Cerebellar nuclear complex (tissue), 1 donor: ENCODE results near the gene MAGEE1.

Experiments
- DNase-seq, 2 experiments: peaks; one replicate each; lab custom pipeline; 2025; lab: John Stamatoyannopoulos, UW

MAGEE1 gene, protein sequence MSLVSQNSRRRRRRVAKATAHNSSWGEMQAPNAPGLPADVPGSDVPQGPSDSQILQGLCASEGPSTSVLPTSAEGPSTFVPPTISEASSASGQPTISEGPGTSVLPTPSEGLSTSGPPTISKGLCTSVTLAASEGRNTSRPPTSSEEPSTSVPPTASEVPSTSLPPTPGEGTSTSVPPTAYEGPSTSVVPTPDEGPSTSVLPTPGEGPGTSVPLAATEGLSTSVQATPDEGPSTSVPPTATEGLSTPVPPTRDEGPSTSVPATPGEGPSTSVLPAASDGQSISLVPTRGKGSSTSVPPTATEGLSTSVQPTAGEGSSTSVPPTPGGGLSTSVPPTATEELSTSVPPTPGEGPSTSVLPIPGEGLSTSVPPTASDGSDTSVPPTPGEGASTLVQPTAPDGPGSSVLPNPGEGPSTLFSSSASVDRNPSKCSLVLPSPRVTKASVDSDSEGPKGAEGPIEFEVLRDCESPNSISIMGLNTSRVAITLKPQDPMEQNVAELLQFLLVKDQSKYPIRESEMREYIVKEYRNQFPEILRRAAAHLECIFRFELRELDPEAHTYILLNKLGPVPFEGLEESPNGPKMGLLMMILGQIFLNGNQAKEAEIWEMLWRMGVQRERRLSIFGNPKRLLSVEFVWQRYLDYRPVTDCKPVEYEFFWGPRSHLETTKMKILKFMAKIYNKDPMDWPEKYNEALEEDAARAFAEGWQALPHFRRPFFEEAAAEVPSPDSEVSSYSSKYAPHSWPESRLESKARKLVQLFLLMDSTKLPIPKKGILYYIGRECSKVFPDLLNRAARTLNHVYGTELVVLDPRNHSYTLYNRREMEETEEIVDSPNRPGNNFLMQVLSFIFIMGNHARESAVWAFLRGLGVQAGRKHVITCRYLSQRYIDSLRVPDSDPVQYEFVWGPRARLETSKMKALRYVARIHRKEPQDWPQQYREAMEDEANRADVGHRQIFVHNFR

DNA sequence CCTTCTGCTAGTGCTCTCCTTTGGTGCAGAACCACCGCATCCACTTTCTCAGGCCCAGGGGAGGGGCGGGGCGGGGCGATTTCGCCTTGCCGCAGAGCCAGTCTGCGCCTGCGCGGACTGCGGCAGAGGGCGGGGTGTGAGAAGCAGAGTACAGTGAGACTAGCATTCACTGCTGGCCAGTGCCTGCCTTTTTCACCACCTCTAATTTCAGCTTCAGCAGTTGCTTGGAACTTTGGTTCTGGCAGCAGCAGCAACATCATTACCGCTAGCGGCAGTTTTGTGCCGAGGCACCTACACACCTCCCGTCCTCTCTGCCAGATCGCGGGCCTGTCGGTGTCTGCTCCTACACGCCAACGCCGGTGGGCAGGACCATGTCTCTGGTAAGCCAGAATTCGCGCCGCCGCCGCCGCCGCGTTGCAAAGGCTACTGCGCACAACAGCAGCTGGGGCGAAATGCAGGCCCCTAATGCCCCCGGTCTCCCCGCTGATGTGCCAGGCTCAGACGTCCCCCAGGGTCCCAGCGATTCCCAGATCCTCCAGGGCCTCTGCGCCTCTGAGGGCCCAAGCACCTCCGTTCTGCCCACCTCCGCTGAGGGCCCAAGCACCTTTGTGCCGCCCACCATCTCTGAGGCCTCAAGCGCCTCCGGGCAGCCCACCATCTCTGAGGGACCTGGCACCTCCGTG, at the start of gene MAGEE1:
Gene MAGEE1, plus strand, starts transcription at position 151 of the 683 bp plus-strand sequence. Its CDS starts 221 bp downstream, at position 372.
- DNase-seq = peak in 1 of 2 experiments; percentile 38

DNA sequence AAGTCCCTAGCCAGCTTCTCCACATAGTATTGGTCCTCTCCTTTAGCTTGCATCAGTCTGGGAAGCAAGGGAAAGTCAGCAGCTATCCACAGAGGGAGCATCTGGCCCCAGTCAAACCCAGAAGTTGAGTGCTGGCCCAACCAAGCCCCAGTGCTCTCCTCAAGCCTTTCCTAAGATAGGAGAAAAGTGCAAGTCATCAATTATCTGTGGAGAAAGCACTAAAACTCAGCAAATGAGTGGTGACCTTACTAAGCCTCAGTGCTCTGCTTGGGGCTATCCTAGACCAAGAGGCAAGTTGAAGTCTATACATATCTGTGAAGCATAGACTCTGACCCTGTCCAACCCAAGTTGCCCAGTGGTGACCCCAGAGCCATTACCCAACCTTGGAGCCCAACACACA, 28.5 kb upstream of the MAGEE1 start:
- DNase-seq = no peak

DNA sequence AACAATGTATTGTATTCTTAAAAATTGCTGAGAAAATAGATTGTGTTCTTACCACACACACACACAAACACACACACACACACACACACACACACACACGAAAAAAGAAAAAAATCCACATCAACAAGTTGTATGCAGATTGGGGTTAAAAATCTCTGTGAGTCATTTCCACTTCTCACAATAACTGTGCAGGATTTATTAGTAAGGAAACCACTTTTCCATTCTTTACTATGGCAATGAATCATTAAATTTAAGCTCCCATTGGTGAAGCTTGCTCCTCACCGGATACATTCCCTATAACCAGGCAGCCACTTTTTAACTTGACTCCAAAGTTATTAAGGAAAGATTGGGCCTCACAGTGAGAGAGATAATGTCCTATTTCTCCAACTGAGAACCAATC, 19.7 kb upstream of the MAGEE1 start:
- DNase-seq = no peak

DNA sequence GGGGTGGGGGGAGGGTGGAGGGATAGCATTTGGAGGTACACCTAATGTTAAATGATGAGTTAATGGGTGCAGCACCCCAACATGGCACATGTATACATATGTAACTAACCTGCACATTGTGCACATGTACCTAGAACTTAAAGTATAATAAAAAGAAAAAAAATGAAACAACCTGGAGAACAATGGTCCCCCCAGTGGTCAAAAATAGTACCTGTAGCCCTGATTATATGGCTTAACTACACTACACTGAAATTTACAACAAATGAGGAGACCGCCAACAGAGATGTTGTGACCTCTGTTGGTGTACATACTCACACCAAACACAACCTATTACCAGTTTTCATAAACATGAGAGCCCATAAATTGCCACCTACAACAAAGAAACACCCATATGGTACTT, 7.3 kb upstream of the MAGEE1 start:
- no peak for DNase-seq

DNA sequence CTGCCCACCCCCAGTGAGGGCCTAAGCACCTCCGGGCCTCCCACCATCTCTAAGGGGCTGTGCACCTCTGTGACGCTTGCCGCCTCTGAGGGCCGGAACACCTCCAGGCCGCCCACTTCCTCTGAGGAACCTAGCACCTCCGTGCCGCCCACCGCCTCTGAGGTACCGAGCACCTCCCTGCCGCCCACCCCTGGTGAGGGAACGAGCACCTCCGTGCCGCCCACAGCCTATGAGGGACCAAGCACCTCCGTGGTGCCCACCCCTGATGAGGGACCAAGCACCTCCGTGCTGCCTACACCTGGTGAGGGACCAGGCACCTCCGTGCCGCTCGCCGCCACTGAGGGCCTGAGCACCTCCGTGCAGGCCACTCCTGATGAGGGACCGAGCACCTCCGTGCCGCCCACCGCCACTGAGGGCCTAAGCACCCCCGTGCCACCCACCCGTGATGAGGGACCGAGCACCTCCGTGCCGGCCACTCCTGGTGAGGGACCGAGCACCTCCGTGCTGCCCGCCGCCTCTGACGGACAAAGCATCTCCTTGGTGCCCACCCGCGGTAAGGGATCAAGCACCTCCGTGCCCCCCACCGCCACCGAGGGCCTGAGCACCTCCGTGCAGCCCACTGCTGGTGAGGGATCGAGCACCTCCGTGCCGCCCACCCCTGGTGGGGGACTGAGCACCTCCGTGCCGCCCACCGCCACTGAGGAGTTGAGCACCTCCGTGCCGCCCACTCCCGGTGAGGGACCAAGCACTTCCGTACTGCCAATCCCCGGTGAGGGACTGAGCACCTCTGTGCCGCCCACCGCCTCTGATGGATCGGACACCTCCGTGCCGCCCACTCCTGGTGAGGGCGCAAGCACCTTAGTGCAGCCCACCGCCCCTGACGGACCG, 977 bp downstream of the MAGEE1 start:
- no peak for DNase-seq

DNA sequence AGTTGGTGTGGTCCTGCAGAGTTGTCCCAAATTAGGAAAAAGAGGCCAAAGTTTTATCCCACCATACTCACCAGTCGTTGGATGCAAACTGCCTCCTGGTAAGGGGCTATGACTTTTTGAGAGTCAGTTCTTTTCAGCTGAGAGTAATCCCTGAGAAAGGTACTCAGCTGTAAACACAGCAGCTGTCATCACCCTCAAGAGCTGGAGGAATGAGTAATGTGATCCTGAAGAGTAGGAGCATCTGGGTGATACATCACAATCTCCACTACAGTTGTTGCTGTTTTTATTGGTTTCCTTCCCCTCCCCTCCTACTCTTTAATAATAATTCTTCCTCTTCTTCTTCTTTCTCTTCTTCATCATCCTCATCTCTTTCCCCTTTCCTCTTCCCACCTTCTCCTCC, 5.7 kb downstream of the MAGEE1 start:
- DNase-seq = no peak

DNA sequence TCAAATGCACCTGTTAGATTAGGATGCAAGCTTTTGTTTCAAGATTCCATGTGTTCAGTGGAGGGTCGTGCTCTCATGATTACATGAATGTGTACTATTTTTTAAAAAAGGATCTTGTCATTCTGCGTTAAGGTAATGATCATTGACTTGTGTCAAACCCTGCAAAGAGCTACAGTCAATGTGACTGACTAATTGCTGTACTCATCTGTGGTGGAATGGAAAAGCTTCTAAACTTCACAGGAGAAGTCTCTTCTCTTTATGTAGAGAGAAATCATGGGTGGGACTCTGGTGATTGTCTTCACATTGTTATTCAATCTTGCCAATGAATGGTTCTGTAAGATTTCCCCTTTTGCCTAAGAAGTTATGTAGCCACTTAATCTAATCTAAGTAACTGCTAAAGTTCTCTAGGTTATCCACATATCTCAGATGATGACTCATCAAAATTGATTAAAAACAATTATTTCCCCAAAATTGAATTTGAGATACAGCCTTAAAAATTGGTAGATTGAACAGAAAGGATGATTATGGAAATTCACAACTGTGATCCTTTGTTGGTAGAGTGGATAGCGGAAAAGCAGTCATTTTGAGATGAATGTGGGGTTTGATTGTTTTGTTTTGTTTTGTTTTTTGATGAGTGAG, 6.7 kb downstream of the MAGEE1 start:
- DNase-seq = peak in 1 of 2 experiments; percentile 5

DNA sequence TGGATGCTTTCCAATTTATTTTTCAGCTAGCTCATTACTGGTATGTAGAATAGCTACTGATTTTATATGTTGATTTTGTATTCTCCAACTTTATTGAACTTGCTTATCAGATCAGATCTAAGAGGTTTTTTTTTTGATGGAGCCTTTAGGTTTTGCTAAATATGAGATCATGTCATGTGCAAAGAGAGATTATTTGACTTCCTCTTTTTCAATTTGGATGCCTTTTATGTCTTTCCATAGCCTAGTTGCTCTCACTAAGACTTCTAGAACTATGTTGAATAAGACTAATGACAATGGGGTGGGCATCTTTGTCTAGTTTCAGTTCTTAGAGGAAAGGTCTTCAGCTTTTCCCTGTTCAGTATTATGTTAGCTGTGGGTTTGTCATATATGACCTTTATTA, 11.7 kb downstream of the MAGEE1 start:
- no peak for DNase-seq

DNA sequence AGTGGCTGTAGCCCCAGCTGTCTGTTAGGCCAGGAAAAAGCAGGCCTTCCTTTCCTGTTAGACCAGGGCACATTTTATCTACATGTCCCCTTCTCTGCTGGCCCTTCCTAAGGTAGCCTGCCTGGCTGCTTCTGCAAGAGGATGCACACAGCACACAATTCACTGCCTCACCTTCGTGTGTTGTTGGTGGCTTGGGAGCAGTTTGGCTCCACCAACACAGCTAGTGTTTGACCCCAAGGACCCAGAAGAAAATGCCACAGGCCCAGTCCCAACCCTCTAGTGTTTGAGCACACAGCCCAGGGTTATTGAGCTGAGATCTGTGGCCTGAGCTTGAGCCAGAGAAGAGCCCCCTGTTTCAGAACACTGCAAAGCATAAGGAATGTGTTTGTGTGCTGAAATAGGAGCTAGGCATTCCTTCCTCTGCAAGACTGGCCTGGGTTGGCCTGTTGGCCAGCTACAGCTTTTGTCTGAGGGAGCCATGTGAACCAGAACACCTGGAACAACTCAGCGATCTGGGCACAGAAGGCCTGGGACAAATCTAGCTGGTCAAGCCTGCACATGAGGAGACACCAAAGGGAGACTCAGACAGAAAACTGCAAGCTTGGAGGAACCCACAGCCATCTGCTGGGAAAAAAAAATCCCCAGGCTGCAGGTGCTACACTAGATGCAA, 26.4 kb downstream of the MAGEE1 start:
- DNase-seq = no peak

DNA sequence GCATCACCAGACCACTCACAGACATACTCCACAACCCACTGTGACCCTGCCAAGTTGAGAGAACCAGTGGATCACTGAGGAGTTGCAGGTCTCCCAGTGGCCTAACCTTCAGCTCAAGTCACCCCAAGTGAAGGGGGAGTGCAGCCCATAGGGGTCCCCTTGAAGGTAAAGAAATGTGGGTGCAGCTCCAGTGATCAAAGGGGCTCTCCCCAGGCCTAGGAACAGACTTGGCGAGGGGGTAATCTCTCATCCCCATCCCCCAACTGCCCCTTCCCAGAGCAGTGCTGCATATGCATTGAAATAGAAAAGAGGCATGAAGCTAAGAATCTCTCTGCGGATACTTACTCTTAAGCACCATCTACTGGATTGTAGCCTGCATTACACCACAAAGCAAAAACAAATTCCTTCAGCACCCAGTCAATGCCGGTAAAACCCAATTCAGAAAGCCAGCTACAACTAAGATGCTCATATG, 27.0 kb downstream of the MAGEE1 start:
- no peak for DNase-seq

DNA sequence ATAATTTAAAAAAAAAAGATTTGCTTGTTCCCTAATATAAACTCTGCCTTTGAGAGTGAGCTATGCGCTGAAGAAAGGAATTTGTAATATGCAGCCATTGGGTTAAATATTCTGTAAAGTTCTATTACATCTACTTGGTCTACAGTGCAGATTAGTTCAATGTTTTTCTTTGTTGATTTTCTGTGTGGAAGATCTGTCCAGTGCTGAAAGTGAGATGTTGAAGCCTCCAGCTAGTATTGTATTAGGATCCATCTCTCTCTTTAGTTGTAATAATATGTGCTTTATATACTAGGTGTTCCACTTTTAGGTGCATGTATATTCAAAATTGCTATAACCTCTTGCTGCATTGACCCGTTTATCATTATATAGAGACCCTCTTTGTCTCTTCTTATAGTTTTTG, 49.8 kb downstream of the MAGEE1 start:
- DNase-seq = no peak
